ENCODE measurements around the gene UST.

UST gene

DNA sequence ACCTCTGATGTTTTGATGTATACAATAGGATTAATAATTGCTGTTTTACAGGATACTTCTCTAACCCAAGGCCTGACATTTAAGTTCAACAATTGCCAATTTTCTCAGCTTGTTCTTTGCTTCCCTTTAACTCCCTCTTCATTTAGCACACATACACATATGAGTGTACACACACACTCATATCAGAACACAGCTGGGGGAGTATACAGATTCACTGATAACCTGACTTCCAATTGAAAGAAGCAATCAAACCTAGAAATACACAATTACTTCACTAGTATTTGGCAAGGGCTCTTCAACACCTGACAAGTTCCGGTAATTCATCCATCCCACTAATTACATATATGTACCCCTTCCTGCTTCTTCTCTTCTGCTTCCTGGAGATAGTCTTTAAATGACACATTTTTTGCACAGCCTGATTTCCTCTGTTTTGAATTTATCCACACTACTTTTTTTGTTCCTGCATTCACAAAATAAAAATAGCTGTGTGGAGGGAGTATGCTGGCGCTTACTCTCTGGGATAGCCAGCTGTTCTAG, 11.2 kb downstream of the UST start:
- TF ChIP-seq, protein P1, sequence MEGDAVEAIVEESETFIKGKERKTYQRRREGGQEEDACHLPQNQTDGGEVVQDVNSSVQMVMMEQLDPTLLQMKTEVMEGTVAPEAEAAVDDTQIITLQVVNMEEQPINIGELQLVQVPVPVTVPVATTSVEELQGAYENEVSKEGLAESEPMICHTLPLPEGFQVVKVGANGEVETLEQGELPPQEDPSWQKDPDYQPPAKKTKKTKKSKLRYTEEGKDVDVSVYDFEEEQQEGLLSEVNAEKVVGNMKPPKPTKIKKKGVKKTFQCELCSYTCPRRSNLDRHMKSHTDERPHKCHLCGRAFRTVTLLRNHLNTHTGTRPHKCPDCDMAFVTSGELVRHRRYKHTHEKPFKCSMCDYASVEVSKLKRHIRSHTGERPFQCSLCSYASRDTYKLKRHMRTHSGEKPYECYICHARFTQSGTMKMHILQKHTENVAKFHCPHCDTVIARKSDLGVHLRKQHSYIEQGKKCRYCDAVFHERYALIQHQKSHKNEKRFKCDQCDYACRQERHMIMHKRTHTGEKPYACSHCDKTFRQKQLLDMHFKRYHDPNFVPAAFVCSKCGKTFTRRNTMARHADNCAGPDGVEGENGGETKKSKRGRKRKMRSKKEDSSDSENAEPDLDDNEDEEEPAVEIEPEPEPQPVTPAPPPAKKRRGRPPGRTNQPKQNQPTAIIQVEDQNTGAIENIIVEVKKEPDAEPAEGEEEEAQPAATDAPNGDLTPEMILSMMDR (IDR thresholded peaks at IDR 0.05): no peak
- Mint-ChIP-seq H3K27ac (no peak overlapping the region), H3K4me1 (peaks cover 48% of the 10 kb centered on the region), H3K36me3 (ENCODE audit: low read depth) (peaks cover 33% of the 10 kb centered on the region), H3K4me3 (no peak overlapping the region), H3K9me3 (peaks cover 18% of the 10 kb centered on the region), H3K27me3 (ENCODE audit: low read depth, poor library complexity) (no peaks in the 10 kb centered on the region)
- no peak for DNase-seq

DNA sequence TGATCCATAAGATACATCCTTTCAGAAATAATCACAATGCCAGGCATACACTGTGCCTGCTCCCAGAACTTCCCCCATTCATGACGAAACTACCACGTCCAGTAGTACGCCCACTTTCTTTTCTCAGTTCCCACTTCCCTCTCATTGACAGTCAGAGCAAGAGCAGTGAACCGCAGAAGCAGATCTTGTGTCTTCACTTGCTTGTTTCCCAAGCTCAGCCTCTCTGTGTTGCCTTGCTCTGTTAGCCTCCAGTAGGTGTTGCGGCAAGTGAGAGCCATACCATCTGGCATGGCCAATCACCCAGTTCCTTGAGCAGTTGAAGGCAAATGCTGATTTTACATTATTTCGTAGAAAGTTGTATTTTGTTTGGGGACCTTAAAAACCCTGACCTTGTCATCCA, 11.7 kb downstream of the UST start:
- Mint-ChIP-seq H3K4me3 (no peak overlapping the region), H3K9me3 (peaks cover 22% of the 10 kb centered on the region), H3K27ac (peak overlapping the region; percentile 6), H3K36me3 (ENCODE audit: low read depth) (peaks cover 35% of the 10 kb centered on the region), H3K4me1 (peaks cover 48% of the 10 kb centered on the region), H3K27me3 (ENCODE audit: low read depth, poor library complexity) (no peaks in the 10 kb centered on the region)
- TF ChIP-seq, protein P1 (IDR thresholded peaks at IDR 0.05): no peak
- no peak for DNase-seq

DNA sequence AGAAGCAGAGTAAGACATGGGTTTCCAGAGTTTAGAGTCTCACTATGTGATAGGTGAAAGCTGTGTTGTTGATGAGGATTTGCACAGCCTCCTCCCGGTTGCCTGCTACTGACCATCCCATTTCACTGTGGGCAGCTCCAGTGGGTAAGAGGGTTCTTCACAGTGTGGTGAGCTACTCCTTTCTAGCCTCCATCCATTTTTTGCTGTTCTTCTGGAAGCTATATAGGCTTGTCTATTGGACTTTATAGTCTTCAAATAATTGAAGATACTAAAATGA, 13.4 kb downstream of the UST start:
- Mint-ChIP-seq H3K27ac (no peak overlapping the region), H3K4me1 (peaks cover 48% of the 10 kb centered on the region), H3K36me3 (ENCODE audit: low read depth) (peaks cover 38% of the 10 kb centered on the region), H3K27me3 (ENCODE audit: low read depth, poor library complexity) (no peaks in the 10 kb centered on the region), H3K4me3 (no peak overlapping the region), H3K9me3 (peaks cover 28% of the 10 kb centered on the region)
- TF ChIP-seq, protein P1 (IDR thresholded peaks at IDR 0.05): no peak
- DNase-seq: no peak

DNA sequence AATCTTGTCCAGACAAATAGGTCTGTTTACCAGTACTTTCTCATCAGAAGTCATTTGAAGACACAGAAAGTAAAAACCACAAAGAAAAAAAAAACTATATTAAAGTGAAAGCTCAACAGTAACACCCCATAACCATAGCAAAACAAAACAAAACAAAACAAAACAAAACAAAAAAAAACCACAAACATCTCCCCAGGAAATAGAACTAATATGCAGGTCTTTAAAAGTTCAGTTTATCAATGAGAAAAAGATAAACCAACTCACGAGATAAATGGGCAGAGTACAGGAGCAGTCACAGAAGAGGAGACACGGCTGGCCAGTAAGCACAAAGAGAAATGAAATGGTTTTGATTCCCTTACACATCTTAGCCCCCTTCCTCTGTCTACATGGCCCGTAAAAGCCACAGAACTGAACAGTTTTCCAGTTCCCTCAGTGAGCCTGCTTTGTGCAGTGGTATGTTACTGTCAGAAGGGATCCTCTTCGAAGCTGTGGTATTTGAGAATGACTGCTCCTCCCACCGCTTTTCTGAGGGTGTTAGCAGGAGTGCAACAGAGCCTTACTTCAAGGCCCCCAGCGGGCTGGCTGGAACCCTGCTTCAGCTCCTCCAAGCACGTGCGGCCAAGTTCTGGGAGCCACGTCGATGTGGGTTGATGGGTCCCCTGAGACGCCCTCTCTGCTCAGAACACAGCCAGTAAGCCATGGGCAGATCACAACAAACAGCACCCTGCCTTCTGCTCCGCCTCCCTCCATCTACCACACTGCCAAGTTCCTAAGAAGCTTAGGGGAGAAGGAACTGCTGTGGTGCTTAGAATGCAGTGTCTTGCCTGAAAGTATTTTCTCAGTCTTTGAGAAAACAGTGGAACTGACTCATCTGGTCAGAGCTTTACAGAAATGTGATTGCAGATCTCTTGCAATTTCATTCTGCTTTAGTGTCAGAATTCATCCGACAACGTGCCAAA, 14.0 kb downstream of the UST start:
- Mint-ChIP-seq H3K9me3 (peaks cover 31% of the 10 kb centered on the region), H3K27me3 (ENCODE audit: low read depth, poor library complexity) (no peaks in the 10 kb centered on the region), H3K4me1 (peaks cover 48% of the 10 kb centered on the region), H3K27ac (peak overlapping the region; percentile 81), H3K36me3 (ENCODE audit: low read depth) (peaks cover 41% of the 10 kb centered on the region), H3K4me3 (peak overlapping the region; percentile 45)
- DNase-seq: peak; percentile 50
- TF ChIP-seq, protein P1 (IDR thresholded peaks at IDR 0.05): no peak

DNA sequence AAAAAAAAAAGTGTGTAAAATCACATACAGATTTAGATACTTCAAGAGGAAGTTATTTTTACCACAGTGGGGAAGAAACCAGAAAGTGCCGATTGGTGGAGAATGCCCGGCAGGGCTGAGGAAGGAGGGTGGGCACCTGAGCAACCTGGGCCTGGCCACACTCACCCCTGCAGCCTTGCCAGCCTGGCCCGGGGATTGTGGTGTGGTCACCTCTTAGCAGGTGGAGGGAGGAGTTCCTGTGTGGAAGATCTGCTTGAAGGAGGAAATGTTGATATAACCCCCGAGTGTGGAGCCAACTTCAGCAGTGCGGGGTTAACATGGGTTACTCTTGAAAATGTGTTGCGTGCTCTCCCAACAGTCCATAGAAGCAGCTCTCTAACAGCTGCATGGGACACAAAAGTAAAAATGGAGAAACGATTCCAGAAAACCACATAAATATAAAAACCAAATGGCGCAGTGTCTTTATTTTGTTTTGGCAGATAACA, 14.7 kb downstream of the UST start:
- H3K4me3 Mint-ChIP-seq: peak overlapping the region; percentile 13

More for the DNA sequence above, 14.7 kb downstream of the UST start:
- H3K36me3 Mint-ChIP-seq (ENCODE audit: low read depth): peaks cover 34% of the 10 kb centered on the region
- peaks cover 29% of the 10 kb centered on the region for H3K9me3 Mint-ChIP-seq
- TF ChIP-seq, protein P1 (IDR thresholded peaks at IDR 0.05): no peak
- no peaks in the 10 kb centered on the region for H3K27me3 Mint-ChIP-seq (ENCODE audit: low read depth, poor library complexity)
- H3K27ac Mint-ChIP-seq: peak overlapping the region; percentile 81
- no peak for DNase-seq
- H3K4me1 Mint-ChIP-seq: peaks cover 44% of the 10 kb centered on the region

All from nephron progenitor cell (in vitro differentiated cells).